ENCODE results near the gene CAPRIN2. TPM values are rescaled to one million over a fixed set of nuclear protein-coding genes. Genes with fewer than 3 reads are reported as not detected.

CAPRIN2 gene
- total and polyA plus RNA-seq, 9 donors, result 16.8 to 31.7 (median 22.7) TPM

DNA sequence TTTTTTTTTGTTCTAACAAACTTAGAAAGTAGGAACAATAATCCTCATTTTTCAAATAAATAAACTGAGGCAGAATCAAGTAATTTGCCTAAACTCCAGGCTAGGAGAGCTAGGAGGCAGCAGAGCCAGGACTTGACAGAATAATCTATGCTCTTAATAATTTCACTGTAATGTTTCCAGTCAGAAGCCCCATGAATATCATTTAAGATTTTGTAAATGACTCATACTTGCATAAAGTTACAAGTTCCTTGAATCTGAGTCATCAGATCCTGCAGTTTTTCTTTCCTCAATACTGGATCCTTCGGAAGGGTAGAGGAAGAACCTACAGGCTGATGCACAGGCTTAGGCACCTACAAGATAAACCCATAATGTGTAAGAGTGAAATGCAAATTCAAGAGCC, 29.0 kb downstream of the CAPRIN2 start:
- no peak for DNase-seq
- WGBS, 3 donors, result 24 to 42% (median 32%) methylated on average over 1 of the region's 1 CpG
- Histone ChIP-seq H3K9me3 (no peaks in the 10 kb centered on the region), H3K36me3 (no peaks in the 10 kb centered on the region), H3K27ac (no peak overlapping the region), H3K4me1 (ENCODE audit: insufficient read depth) (no peaks in the 10 kb centered on the region), H3K4me3 (no peak overlapping the region), H3K27me3 (no peaks in the 10 kb centered on the region)
- intact Hi-C loops (cut with DNase I), result no loop called here
- TF ChIP-seq POLR2A (IDR thresholded peaks at IDR 0.05) (no peak), EP300 (IDR thresholded peaks at IDR 0.05) (no peak)
- TF ChIP-seq, protein P1, sequence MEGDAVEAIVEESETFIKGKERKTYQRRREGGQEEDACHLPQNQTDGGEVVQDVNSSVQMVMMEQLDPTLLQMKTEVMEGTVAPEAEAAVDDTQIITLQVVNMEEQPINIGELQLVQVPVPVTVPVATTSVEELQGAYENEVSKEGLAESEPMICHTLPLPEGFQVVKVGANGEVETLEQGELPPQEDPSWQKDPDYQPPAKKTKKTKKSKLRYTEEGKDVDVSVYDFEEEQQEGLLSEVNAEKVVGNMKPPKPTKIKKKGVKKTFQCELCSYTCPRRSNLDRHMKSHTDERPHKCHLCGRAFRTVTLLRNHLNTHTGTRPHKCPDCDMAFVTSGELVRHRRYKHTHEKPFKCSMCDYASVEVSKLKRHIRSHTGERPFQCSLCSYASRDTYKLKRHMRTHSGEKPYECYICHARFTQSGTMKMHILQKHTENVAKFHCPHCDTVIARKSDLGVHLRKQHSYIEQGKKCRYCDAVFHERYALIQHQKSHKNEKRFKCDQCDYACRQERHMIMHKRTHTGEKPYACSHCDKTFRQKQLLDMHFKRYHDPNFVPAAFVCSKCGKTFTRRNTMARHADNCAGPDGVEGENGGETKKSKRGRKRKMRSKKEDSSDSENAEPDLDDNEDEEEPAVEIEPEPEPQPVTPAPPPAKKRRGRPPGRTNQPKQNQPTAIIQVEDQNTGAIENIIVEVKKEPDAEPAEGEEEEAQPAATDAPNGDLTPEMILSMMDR (IDR thresholded peaks at IDR 0.05), result no peak

DNA sequence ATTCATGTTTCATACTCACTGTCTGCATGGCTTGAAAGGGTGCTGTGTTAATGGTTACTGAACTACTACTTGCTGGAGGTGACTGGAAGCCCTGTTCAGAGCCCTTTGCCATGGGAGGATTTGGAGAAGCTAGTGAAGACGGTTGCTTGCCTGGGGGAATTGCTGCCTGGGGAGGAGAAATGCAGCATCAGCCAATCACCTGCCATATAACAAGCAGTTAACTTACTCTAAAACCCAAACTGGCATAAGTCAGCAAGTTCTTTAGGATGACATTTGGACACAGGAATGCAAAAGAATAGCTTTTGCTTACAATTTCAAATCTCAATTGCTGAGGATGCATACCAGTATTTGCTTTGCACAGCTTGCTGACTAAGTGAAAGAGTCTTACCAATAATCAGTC, 35.7 kb downstream of the CAPRIN2 start:
- Histone ChIP-seq H3K9me3 (no peaks in the 10 kb centered on the region), H3K4me3 (no peak overlapping the region), H3K4me1 (ENCODE audit: insufficient read depth) (no peaks in the 10 kb centered on the region), H3K27me3 (no peaks in the 10 kb centered on the region), H3K36me3 (no peaks in the 10 kb centered on the region), H3K27ac (no peak overlapping the region)
- DNase-seq, result no peak
- 59 to 85% (median 80%) methylated on average over 1 of the region's 1 CpG for WGBS, 3 donors
- no peak for TF ChIP-seq EP300 (IDR thresholded peaks at IDR 0.05)
- intact Hi-C loops (cut with DNase I), result no loop called here

DNA sequence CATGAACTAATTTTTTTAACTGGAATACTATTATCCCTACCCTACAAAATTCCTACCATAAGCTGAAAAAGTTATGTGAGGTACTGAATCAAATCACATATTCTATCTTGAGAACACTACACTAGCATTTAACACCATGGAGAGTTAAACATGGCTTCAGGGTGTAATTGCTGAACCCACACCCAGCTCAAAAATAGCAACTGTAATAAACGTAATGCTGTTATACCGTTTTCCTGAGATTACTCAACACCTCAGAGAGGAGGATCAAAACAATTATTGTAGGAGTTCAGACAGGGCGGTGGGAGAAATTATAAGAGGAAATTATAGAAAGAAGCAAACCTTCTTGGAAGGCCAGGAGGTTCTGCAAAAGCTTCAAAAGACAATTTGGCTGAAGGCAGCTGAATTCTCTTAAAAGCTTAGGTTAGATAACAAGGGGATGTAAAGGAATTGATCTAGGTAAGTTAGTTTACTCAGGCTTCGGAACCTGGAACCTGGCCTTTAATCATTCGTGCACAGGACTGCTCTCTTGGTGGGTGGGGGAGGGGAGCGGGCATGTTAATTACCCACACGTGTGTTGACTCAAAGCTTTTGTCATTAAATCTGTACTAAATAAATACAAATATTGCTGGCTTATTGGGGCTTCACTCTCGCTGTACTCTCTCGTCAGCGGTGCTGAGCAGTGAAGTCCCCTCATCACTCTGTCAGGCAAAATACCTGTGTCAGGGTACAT, 47.0 kb downstream of the CAPRIN2 start:
- Histone ChIP-seq H3K4me1 (ENCODE audit: insufficient read depth) (no peaks in the 10 kb centered on the region), H3K27ac (no peak overlapping the region), H3K9me3 (no peaks in the 10 kb centered on the region), H3K36me3 (no peaks in the 10 kb centered on the region), H3K4me3 (no peak overlapping the region), H3K27me3 (no peaks in the 10 kb centered on the region)
- 87 to 93% (median 89%) methylated on average over 10 of the region's 10 CpGs for WGBS, 3 donors
- TF ChIP-seq, protein P1 (IDR thresholded peaks at IDR 0.05), result no peak
- TF ChIP-seq POLR2A (IDR thresholded peaks at IDR 0.05), result no peak
- TF ChIP-seq EP300 (IDR thresholded peaks at IDR 0.05), result no peak
- DNase-seq, result no peak
- intact Hi-C loops (cut with DNase I), result no loop called here

- Histone ChIP-seq H3K36me3 (no peaks in the 10 kb centered on the region), H3K9me3 (no peaks in the 10 kb centered on the region), H3K4me3 (no peak overlapping the region), H3K27ac (no peak overlapping the region), H3K27me3 (no peaks in the 10 kb centered on the region), H3K4me1 (ENCODE audit: insufficient read depth) (no peaks in the 10 kb centered on the region)
- TF ChIP-seq, protein P1 (IDR thresholded peaks at IDR 0.05), result no peak
- TF ChIP-seq POLR2A (IDR thresholded peaks at IDR 0.05) (no peak), EP300 (IDR thresholded peaks at IDR 0.05) (no peak)
- intact Hi-C loops (cut with DNase I), result no loop called here
- 85 to 88% (median 85%) methylated on average over 2 of the region's 2 CpGs for WGBS, 3 donors
- DNase-seq, result no peak
These were observed 48.3 kb downstream of the CAPRIN2 start for GRCh38 chr12:30706476-30706875.

DNA sequence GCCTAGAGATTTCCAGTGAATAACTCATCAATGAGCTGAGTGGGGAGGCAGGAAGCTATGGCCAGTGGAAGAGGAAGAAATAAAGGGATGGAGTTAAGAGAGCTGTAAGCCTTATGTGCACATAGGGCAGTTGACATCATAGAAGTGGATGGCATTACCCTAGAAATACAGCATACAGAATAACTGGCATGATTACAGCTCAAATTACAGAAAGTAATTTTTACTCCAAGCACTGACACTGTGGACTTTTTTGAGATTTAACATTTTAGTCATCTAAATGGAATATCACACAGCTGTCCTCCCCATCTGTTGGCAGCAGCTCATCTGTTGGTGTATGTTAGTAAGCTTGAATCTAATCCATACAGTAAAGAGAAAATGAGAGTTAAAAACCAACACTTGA, 53.7 kb downstream of the CAPRIN2 start:
- H3K27ac ChIP-seq, result no peak overlapping the region
- no peak overlapping the region for H3K4me3 ChIP-seq
- DNase-seq, result no peak
- TF ChIP-seq POLR2A (IDR thresholded peaks at IDR 0.05) (no peak), EP300 (IDR thresholded peaks at IDR 0.05) (no peak)
- TF ChIP-seq, protein P1 (IDR thresholded peaks at IDR 0.05), result no peak
- intact Hi-C loops (cut with DNase I), result no loop called here
- H3K27me3 ChIP-seq, result no peaks in the 10 kb centered on the region
- H3K36me3 ChIP-seq, result no peaks in the 10 kb centered on the region
- peaks cover 3% of the 10 kb centered on the region for H3K4me1 ChIP-seq (ENCODE audit: insufficient read depth)
- H3K9me3 ChIP-seq, result no peaks in the 10 kb centered on the region

All from ovary (tissue), 9 donors.